IMR-90 (cell line): ENCODE data around the gene GPR15. TPM values are rescaled to one million over a fixed set of nuclear protein-coding genes. Genes with fewer than 3 reads are reported as not detected.

Experiments used
- ATAC-seq: fragments of 200-7000 bp; cut with Tn5 transposase; 2 replicates; pipeline ENCODE4 v1.9.1; 2020; ENCODE audit warnings: low read depth, mild to moderate bottlenecking, moderate library complexity
- BruUV-seq: library from RNA; stranded (reverse); fragments of 400-500 nt; replicated peaks from 2 replicates; lab custom pipeline; 2021; lab: Mats Ljungman, UMichigan
- CTCF ChIA-PET: fragments of 300-600 bp; formaldehyde crosslinking; extraction: SDS; loops from one replicate; lab custom pipeline; 2021; ENCODE audit warnings: antibody characterized with exemption; lab: Yijun Ruan, JAX
- POLR2A ChIA-PET: fragments of 300-600 bp; sonication (Branson Sonifier 250); formaldehyde crosslinking; loops from one replicate; lab custom pipeline; 2022; ENCODE audit warnings: antibody characterized with exemption; ENCODE audit not compliant: unreplicated experiment; lab: Charles Lee
- DNase-seq: peaks from one replicate; pipeline ENCODE4 v3.0.0; 2013
- H2AFZ ChIP-seq: replicated peaks from 2 replicates; pipeline ENCODE3; 2013; ENCODE audit warnings: low read length, mild to moderate bottlenecking; ENCODE audit not compliant: poor library complexity
- H2AK5ac ChIP-seq: 2 replicates; pipeline ENCODE4 v1.6.1; 2013; ENCODE audit warnings: low read depth, low read length, inconsistent platforms
- H2AK9ac ChIP-seq: replicated peaks from 2 replicates; pipeline ENCODE3; 2013; ENCODE audit warnings: mild to moderate bottlenecking, low read depth, low read length, moderate library complexity; ENCODE audit not compliant: poor library complexity
- H2BK120ac ChIP-seq: 2 replicates; pipeline ENCODE4 v1.6.1; 2013; ENCODE audit warnings: low read depth, low read length, inconsistent platforms
- H2BK15ac ChIP-seq: 3 replicates; pipeline ENCODE4 v1.6.1; 2013; ENCODE audit warnings: low read depth, low read length, inconsistent platforms
- H2BK20ac ChIP-seq: 2 replicates; pipeline ENCODE4 v1.6.1; 2013; ENCODE audit warnings: low read depth, mild to moderate bottlenecking, inconsistent platforms, low read length, moderate library complexity
- H2BK5ac ChIP-seq: 2 replicates; pipeline ENCODE4 v1.6.1; 2013; ENCODE audit warnings: mild to moderate bottlenecking, low read depth, low read length, inconsistent platforms; ENCODE audit not compliant: poor library complexity, severe bottlenecking
- H3K14ac ChIP-seq: replicated peaks from 2 replicates; pipeline ENCODE4 v1.6.1; 2013; ENCODE audit warnings: low read depth, low read length, inconsistent platforms
- H3K18ac ChIP-seq: 2 replicates; pipeline ENCODE4 v1.6.1; 2013; ENCODE audit warnings: low read depth, low read length, control low read depth
- H3K23ac ChIP-seq: 2 replicates; pipeline ENCODE4 v1.6.1; 2013; ENCODE audit warnings: low read depth, low read length, inconsistent platforms
- H3K27ac ChIP-seq: 2 replicates; pipeline ENCODE4 v1.5.1; 2013; ENCODE audit warnings: mild to moderate bottlenecking, control low read depth, low read length; ENCODE audit not compliant: insufficient read depth
- H3K27me3 ChIP-seq: 2 replicates; pipeline ENCODE4 v1.6.1; 2013; ENCODE audit warnings: low read length; ENCODE audit not compliant: control insufficient read depth, insufficient read depth
- H3K36me3 ChIP-seq: 2 replicates; pipeline ENCODE4 v1.6.1; 2013; ENCODE audit warnings: low read length, mixed read lengths; ENCODE audit not compliant: control insufficient read depth, insufficient read depth
- H3K4ac ChIP-seq: 2 replicates; pipeline ENCODE4 v1.6.1; 2013; ENCODE audit warnings: low read depth, low read length, inconsistent platforms
- H3K4me1 ChIP-seq: 2 replicates; pipeline ENCODE4 v1.6.1; 2013; ENCODE audit warnings: low read length, mixed read lengths; ENCODE audit not compliant: control insufficient read depth, insufficient read depth
- H3K4me2 ChIP-seq: 2 replicates; pipeline ENCODE4 v1.6.1; 2013; ENCODE audit warnings: low read depth, mild to moderate bottlenecking, control low read depth, low read length, moderate library complexity
- H3K4me3 ChIP-seq: 2 replicates; pipeline ENCODE4 v1.5.1; 2013; ENCODE audit warnings: low read depth, mild to moderate bottlenecking, control low read depth, low read length, moderate library complexity; ENCODE audit not compliant: insufficient read depth
- H3K56ac ChIP-seq: 2 replicates; pipeline ENCODE4 v1.6.1; 2013; ENCODE audit warnings: low read length, inconsistent platforms; ENCODE audit not compliant: insufficient read depth; ENCODE audit errors: extremely low read depth
- H3K79me1 ChIP-seq, 2 experiments: 2 replicates each; pipeline ENCODE4 v1.6.1; 2013; ENCODE audit warnings: low read length in 2 of 2, inconsistent platforms in 1 of 2, low read depth in 1 of 2
- H3K9ac ChIP-seq: 2 replicates; pipeline ENCODE4 v1.6.1; 2013; ENCODE audit warnings: low read depth, low read length, control low read depth
- H3K9me1 ChIP-seq: 2 replicates; pipeline ENCODE4 v1.6.1; 2013; ENCODE audit warnings: low read length, inconsistent platforms; ENCODE audit not compliant: insufficient read depth
- H3K9me3 ChIP-seq: 2 replicates; pipeline ENCODE4 v1.6.1; 2013; ENCODE audit warnings: low read length; ENCODE audit not compliant: control insufficient read depth, insufficient read depth
- H4K20me1 ChIP-seq: 2 replicates; pipeline ENCODE4 v1.6.1; 2013; ENCODE audit warnings: low read length, inconsistent platforms; ENCODE audit not compliant: insufficient read depth
- H4K5ac ChIP-seq: 2 replicates; pipeline ENCODE4 v1.6.1; 2013; ENCODE audit warnings: mild to moderate bottlenecking, low read depth, low read length, control low read depth
- H4K8ac ChIP-seq, 2 experiments: 2 replicates each; pipeline ENCODE4 v1.6.1; 2013; ENCODE audit warnings: low read depth in 2 of 2, low read length in 2 of 2, control low read depth in 1 of 2, inconsistent platforms in 1 of 2
- H4K91ac ChIP-seq: 2 replicates; pipeline ENCODE4 v1.6.1; 2013; ENCODE audit warnings: low read depth, low read length, inconsistent platforms; ENCODE audit not compliant: insufficient read depth
- POLR2A ChIP-seq: IDR thresholded peaks from 2 replicates; pipeline ENCODE4 v1.6.1; 2012; ENCODE audit warnings: mild to moderate bottlenecking, low read depth, low read length
- WGBS, 2 experiments: methylation state at CpG; one replicate each; pipeline versions ENCODE4 v1.1.5 to v1.1.7; 2013; ENCODE audit warnings: missing lambda C conversion rate in 2 of 2; ENCODE audit not compliant: insufficient read length in 1 of 2; ENCODE audit errors: extremely low coverage in 2 of 2; 5-methylcytosine and 5-hydroxymethylcytosine counted together
- dilution Hi-C: fragments of 300-500 bp; cut with HindIII; formaldehyde crosslinking; loops from one replicate; pipeline ENCODE4 v1.14.3; 2018; ENCODE audit warnings: low sequenced_read_pairs; ENCODE audit not compliant: unreplicated experiment
- in situ Hi-C: fragments of 300-500 bp; cut with MboI; formaldehyde crosslinking; loops from 3 replicates; pipeline ENCODE4 v1.14.3; 2019; ENCODE audit warnings: low sequenced_read_pairs, inconsistent platforms, mixed read lengths
- intact Hi-C: fragments of 100-400 bp; cut with micrococcal nuclease; formaldehyde crosslinking; loops from 2 replicates; pipeline ENCODE4 v1.10.0; 2022
- polyA plus RNA-seq, 3 experiments: library from polyadenylated mRNA; depleted of rRNA; stranded (reverse); fragments of >200 nt; gene quantifications; 2 replicates each; pipeline ENCODE4 v1.2.3, GENCODE V29; 2012; ENCODE audit warnings: low replicate concordance in 1 of 3
- total RNA-seq: library from RNA; depleted of rRNA; stranded (reverse); fragments of >200 nt; gene quantifications from 2 replicates; pipeline ENCODE4 v1.2.3, GENCODE V29; 2012
- TF ChIP-seq, protein P1 (sequence below): fragments of 150-350 bp; IDR thresholded peaks from 2 replicates; pipeline ENCODE4 v1.6.1; 2016; ENCODE audit warnings: low read depth, mild to moderate bottlenecking, low read length, moderate library complexity, borderline replicate concordance
- TF ChIP-seq, protein P2 (sequence below): conservative IDR thresholded peaks from 2 replicates; pipeline ENCODE4 v1.5.1; 2012; ENCODE audit warnings: mild to moderate bottlenecking, low read depth, low read length, improper control_type of control experiment

The GPR15 gene
- total and polyA plus RNA-seq, 2 of the 4 experiments (the other 2 are of a cell fraction) = not detected

- in situ Hi-C loops = loop anchor here (10.0 to 25.0 kb wide), 2 partner anchors 543 to 765 kb away; partner anchors contain the start of genes CRYBG3 and GABRR3
- TF ChIP-seq, protein P1, sequence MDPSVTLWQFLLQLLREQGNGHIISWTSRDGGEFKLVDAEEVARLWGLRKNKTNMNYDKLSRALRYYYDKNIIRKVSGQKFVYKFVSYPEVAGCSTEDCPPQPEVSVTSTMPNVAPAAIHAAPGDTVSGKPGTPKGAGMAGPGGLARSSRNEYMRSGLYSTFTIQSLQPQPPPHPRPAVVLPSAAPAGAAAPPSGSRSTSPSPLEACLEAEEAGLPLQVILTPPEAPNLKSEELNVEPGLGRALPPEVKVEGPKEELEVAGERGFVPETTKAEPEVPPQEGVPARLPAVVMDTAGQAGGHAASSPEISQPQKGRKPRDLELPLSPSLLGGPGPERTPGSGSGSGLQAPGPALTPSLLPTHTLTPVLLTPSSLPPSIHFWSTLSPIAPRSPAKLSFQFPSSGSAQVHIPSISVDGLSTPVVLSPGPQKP = no peak
- TF ChIP-seq, protein P2, sequence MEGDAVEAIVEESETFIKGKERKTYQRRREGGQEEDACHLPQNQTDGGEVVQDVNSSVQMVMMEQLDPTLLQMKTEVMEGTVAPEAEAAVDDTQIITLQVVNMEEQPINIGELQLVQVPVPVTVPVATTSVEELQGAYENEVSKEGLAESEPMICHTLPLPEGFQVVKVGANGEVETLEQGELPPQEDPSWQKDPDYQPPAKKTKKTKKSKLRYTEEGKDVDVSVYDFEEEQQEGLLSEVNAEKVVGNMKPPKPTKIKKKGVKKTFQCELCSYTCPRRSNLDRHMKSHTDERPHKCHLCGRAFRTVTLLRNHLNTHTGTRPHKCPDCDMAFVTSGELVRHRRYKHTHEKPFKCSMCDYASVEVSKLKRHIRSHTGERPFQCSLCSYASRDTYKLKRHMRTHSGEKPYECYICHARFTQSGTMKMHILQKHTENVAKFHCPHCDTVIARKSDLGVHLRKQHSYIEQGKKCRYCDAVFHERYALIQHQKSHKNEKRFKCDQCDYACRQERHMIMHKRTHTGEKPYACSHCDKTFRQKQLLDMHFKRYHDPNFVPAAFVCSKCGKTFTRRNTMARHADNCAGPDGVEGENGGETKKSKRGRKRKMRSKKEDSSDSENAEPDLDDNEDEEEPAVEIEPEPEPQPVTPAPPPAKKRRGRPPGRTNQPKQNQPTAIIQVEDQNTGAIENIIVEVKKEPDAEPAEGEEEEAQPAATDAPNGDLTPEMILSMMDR = no peak
- TF ChIP-seq POLR2A = no peak
Measured at GRCh38 chr3:98577178-98577895, 45.6 kb downstream of the GPR15 start.

More at GRCh38 chr3:98577178-98577895, 45.6 kb downstream of the GPR15 start:
- no peak overlapping the region for H4K91ac ChIP-seq
- H2BK120ac ChIP-seq = no peak overlapping the region
- H3K56ac ChIP-seq = no peak overlapping the region
- intact Hi-C loops = no loop called here
- no TSS peak for BruUV-seq
- H3K79me1 ChIP-seq = no peaks in the 10 kb centered on the region; a peak in 1 of 4 replicates
- H2AK9ac ChIP-seq = no peak overlapping the region
- H3K18ac ChIP-seq = no peak overlapping the region
- no peak overlapping the region for H3K4me2 ChIP-seq
- H3K4me3 ChIP-seq = no peak overlapping the region
- H2AFZ ChIP-seq = no peak overlapping the region
- no peak overlapping the region for H3K14ac ChIP-seq
- no peaks in the 10 kb centered on the region for H4K20me1 ChIP-seq
- ATAC-seq (peak; percentile 65), DNase-seq (peak; percentile 67)
- H3K27me3 ChIP-seq = no peaks in the 10 kb centered on the region
- no peak overlapping the region for H4K8ac ChIP-seq
- H2BK20ac ChIP-seq = no peak overlapping the region
- no peaks in the 10 kb centered on the region for H3K9me3 ChIP-seq
- dilution Hi-C loops = no loop called here
- H3K23ac ChIP-seq = no peak overlapping the region
- ChIA-PET CTCF (no interaction called here), POLR2A (no interaction called here)
- peaks cover 9% of the 10 kb centered on the region for H3K36me3 ChIP-seq
- no peaks in the 10 kb centered on the region for H3K9me1 ChIP-seq
- no peak overlapping the region for H3K27ac ChIP-seq
- peaks cover 2% of the 10 kb centered on the region; the same call in 1 of the 2 replicates for H3K4me1 ChIP-seq
- H3K9ac ChIP-seq = no peak overlapping the region
- no peak overlapping the region for H3K4ac ChIP-seq
- WGBS, 2 experiments = no CpG with 5 or more reads among the region's 4 CpGs
- no peak overlapping the region for H2AK5ac ChIP-seq
- no peak overlapping the region for H2BK15ac ChIP-seq
- no peak overlapping the region for H4K5ac ChIP-seq
- no peak overlapping the region for H2BK5ac ChIP-seq
